ENCODE results near the gene HEMK1.
A peak's percentile ranks its signal among the peaks of the same experiment; 100 is the strongest.

HEMK1 gene

GRCh38 chr3:50549226-50549625 is 20.1 kb upstream of the HEMK1 start:
- no peak for DNase-seq

GRCh38 chr3:50550079-50550736 is 19.1 kb upstream of the HEMK1 start:
- peak; percentile 68 for DNase-seq

GRCh38 chr3:50551054-50551659 is 18.2 kb upstream of the HEMK1 start:
- no peak for DNase-seq

- DNase-seq: no peak
Measured at GRCh38 chr3:50551681-50552435, 17.5 kb upstream of the HEMK1 start.

GRCh38 chr3:50552598-50552997 is 16.7 kb upstream of the HEMK1 start:
- DNase-seq: no peak

- DNase-seq: no peak
Measured at GRCh38 chr3:50554553-50554952, 14.8 kb upstream of the HEMK1 start.

GRCh38 chr3:50557106-50557505 is 12.2 kb upstream of the HEMK1 start:
- DNase-seq: no peak

GRCh38 chr3:50557915-50558314 is 11.4 kb upstream of the HEMK1 start:
- DNase-seq: no peak

- no peak for DNase-seq
Measured at GRCh38 chr3:50559702-50560101, 9.6 kb upstream of the HEMK1 start.

- no peak for DNase-seq
Measured at GRCh38 chr3:50562861-50563260, 6.5 kb upstream of the HEMK1 start.

- no peak for DNase-seq
Measured at GRCh38 chr3:50563867-50564266, 5.5 kb upstream of the HEMK1 start.

- no peak for DNase-seq
Measured at GRCh38 chr3:50564321-50564720, 5.0 kb upstream of the HEMK1 start.

- DNase-seq: no peak
Measured at GRCh38 chr3:50567011-50567385, 2.3 kb upstream of the HEMK1 start.

- DNase-seq: peak; percentile 96
Measured at GRCh38 chr3:50567386-50568167, 1.7 kb upstream of the HEMK1 start, which contains the start of gene C3orf18. Gene C3orf18, minus strand, starts transcription at chr3:50567747. Its CDS starts 2,048 bp downstream, at chr3:50565699.

- no peak for DNase-seq
Measured at GRCh38 chr3:50570508-50571279, 1.4 kb downstream of the HEMK1 start.

- no peak for DNase-seq
Measured at GRCh38 chr3:50571486-50571885, 2.2 kb downstream of the HEMK1 start.

GRCh38 chr3:50572158-50572557 is 2.8 kb downstream of the HEMK1 start:
- DNase-seq: peak; percentile 87

GRCh38 chr3:50572801-50573371 is 3.6 kb downstream of the HEMK1 start:
- peak; percentile 25 for DNase-seq

- peak; percentile 81 for DNase-seq
Measured at GRCh38 chr3:50573566-50574443, 4.5 kb downstream of the HEMK1 start.

GRCh38 chr3:50574444-50574831 is 5.1 kb downstream of the HEMK1 start:
- peak; percentile 35 for DNase-seq

- no peak for DNase-seq
Measured at GRCh38 chr3:50575372-50575771, 6.0 kb downstream of the HEMK1 start.
